ENCODE data around the gene IER3.
"Not testable (repeated sequence)": the region's sequence is repeated elsewhere in the genome, so short reads cannot be mapped to it uniquely, and the experiment has no call there.

Gene IER3

DNA sequence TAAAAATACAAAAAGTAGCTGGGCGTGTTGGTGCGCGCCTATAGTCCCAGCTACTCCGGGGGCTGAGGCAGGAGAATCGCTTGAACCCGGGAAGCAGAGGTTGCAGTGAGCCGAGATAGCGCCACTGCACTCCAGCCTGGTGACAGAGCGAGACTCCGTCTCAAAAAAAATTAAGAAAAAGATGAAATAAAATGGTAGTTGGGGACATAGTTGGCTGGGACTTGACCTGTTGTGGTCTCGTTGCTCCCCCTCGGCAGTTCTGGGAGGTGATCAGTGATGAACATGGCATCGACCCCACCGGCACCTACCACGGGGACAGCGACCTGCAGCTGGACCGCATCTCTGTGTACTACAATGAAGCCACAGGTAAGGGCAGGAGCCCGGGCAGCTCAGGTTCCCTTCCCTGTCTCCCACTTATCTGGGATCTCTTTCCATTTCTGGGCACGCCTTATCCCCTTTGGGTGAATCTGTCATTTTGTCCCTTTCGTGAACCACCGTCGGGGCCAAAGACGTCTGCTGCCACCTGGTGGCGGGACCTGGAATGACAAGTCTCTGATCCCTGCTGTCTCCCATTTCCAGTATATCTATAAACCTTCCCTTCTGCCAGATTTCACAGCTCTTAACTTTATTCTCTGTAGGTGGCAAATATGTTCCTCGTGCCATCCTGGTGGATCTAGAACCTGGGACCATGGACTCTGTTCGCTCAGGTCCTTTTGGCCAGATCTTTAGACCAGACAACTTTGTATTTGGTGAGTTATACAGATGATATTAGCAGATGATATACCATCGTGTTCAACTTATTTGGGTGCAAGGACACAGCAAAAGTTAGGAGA, 21.9 kb downstream of the IER3 start:
- peak; percentile 41 for DNase-seq

DNA sequence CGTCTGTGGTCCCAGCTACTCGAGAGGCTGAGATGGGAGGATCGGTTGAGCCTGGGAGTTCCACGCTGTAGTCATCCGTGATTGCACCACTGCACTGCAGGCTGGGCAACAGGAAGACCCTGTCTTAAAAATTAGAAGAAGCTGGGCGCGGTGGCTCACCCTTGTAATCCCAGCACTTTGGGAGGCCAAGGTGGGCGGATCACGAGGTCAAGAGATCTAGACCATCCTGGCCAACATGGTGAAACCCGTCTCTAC, 22.4 kb downstream of the IER3 start:
- not testable (repeated sequence) for DNase-seq

DNA sequence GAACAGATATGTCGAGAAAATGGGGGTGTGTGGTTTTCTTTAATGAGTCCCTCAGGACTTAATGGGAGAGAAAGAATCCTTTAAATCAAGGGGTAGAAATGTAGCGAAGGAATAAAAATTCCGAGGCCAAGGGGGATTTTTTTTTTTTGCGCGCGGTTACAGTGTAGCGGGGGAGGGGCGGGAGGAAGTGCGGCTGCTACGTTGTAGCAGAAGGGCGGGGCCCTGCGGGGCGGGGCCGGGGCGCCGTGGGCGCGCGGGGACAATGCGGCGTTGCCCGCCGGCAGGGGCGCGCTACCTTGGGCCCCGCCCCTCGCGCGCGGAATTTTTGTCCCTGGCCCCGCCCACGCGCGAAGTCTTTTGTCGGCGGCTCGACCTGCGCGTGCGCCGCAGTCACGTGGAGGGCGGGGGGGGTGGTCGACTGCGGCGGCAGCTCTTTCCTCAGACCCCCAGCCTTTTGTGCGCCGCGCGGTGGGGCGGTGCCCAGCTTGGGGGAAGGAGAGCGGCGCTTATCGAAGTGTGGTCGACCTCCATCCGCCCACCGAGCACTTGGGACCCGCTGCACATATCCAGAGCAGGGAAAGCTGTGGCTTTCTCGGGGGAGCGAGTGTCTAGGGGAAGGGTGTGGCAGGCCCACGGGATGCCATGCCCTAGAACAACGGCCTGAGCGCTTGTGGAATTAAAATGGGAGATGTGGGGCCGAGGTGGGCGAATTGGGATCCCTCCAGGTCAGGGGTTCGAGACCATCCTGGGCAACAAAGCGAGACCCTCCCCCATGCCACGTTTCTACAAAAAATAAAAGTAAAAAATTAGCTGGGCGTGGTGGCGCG, 22.9 kb downstream of the IER3 start:
- peak; percentile 84 for DNase-seq

DNA sequence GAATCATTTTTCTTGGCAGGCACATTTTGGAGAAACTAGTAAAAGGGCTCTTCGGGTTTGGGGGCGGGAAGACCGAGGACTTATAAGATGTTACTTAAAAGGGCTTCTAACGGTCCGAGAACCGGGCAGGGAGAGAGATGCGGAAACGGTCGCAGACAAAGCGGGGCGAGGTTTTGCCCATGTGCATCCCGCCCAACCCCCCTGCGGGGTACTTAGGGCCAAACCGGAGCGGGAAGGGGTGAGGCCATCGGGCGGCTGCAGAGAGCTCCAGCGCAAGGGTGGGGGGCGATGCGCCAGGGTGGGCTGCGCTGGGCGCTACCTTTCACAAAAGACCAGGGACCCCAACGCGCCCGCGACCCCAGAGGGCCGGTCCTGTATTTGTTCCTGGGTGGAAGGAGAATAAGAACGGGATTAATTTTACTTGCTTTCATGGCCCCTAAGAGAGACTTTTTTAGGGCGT, 23.6 kb downstream of the IER3 start:
- peak; percentile 68 for DNase-seq

DNA sequence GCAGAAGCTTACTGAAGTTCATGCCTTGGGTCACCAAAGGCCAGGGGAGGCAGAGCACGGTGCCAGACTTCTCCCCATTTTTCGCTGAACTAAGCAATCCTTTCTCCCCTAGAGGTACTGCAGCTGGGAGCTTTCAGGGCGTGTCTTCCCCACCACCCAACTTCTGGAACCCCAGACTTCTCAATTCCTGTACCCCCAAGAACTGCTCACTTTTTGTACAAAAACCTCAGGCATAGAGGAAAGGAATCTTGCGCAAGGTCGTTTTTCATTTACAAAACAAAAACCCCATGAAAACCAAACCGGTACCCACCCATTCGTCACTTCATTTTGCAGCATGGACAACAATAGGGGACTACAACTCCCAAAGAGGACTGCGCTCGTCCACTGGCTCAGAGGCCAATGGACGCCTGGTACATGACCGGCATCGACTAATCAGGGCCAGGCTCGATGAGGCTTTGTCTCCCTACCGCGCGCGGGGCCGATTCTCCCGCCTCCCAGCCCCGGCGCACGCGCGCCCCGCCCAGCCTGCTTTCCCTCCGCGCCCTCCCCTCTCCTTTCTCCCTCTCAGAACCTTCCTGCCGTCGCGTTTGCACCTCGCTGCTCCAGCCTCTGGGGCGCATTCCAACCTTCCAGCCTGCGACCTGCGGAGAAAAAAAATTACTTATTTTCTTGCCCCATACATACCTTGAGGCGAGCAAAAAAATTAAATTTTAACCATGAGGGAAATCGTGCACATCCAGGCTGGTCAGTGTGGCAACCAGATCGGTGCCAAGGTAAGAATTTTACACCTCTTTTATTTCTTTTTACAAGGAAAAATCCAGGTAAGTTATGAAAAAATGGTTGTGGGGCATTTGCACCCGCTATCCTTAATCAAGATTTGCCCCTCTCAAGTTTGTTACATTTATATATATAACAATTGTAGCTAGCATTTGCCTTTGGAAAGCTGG, 24.3 kb downstream of the IER3 start, which contains the start of gene TUBB:
TSS of gene TUBB (plus strand) at position 562 of the 947 bp plus-strand sequence. CDS start at position 717, 155 bp downstream.
- DNase-seq, result peak; percentile 92

DNA sequence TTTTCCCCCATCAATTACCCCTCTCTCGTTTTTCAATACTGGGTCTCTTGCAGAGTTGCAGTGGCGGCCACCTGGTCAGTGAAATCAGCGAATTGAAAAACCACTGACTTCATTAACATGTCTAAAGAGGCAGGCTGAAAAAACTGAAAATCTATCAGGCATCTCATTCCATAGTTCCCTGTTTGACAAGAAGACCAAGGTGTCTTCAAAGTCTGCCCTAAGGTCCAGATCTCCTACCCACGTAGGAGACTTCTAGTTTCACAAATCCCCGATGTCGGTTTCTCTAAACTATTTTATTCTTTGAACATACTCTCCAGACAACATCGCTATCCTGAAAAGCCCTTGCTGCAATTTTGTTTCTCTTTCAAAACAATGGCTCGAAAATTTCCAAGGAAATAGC, 25.0 kb downstream of the IER3 start:
- DNase-seq, result no peak

DNA sequence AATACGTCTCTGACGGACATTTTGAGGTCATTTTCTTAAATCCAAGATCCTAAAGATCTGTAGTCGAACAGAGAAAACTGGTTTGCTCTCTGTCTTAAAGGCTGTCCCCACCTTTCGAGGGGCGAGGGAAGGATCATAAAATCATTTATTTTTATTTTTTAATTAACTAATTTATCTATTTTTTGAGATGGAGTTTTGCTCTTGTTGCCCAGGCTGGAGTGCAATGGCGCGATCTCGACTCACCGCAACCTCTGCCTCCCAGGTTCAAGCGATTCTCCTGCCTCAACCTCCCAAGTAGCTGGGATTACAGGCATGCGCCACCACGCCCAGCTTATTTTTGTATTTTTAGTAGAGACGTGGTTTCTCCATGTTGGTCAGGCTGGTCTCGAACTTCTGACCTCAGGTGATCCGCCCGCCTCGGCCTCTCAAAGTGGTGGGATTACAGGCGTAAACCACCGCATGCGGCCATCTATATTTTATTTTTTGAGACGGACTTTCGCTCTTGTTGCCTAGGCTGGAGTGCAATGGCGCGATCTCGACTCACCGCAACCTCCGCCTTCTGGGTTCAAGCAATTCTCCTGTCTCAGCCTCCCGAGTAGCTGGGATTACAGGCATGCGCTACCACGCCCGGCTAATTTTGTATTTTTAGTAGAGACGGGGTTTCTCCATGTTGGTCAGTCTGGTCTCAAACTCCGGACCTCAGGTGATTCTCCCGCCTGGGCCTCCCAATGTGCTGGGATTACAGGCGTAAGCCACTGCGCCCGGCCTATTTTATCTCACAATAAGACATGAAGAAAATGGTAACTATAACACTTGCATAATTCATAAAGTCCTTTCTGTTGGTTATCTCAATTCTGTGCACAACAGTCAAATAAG, 26.3 kb downstream of the IER3 start:
- DNase-seq, result not testable (repeated sequence)

DNA sequence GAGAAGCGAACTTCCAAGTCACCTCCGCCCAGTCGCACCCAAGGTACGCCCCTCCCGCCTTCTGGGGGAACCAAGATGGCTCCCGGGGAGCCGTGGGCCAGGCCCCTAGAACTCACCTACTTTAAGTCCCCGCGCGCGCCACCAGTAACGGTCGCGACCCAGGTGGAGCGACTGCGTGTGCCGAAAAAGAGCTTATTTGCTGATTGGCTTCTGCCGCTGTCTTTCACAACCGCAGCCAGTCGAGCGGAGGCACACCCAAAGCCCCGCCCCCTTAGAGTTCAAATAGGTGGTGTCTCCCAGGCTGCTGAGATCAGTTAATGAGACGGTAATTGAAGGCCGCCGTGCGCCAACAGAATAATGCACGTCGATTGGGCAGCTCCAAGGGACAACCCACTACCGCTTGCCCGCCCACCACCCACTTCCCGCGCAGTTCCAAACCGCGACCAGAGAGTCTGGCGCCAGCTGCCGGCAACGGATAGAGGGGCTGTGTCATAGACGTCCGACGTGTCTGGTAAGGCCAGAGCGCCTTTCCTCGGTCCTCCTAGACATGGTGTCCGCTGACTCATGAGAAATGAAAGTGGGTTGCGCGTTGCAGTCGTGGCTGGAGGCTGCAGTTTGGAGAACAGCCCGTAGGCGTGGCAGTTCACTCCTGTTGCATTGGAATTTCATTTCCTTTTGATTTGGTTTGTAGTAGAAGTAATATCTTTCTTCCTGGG, 27.1 kb downstream of the IER3 start, which contains the start of gene MDC1:
TSS of gene MDC1 (minus strand) at position 153 of the 716 bp plus-strand sequence. CDS start 2,106 bp downstream, outside the sequence.
- DNase-seq, result peak; percentile 97

DNA sequence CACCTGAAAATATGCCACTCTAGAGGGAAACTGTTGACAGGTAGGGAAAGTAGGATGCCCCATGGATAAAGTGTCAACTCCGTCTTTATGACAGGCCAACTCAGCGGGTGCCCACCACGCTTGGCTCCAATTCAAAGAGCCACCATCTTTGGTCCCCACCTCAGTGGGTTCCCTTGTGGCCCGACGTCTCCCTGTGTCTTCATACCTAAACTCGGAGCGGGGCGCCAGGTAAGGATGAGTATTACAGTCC, 27.5 kb downstream of the IER3 start:
- DNase-seq, result no peak

DNA sequence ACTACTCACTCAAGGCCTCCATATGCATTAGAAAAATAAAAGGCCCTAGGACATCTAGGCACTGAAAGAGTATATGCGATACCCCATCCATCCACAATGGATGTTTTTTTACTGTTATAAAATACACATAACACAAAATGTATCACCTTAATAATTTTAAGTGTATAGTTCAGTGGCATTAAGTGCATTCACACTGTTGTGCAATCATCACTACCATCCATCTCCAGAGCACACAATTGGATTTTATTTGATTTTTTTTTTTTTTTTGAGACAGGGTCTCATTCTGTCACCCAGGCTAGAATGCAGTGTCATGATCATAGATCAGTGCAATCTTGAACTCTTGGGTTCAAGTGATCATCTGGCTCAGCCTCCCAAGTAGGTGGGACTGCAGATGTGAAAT, 30.1 kb downstream of the IER3 start:
- no peak for DNase-seq

DNA sequence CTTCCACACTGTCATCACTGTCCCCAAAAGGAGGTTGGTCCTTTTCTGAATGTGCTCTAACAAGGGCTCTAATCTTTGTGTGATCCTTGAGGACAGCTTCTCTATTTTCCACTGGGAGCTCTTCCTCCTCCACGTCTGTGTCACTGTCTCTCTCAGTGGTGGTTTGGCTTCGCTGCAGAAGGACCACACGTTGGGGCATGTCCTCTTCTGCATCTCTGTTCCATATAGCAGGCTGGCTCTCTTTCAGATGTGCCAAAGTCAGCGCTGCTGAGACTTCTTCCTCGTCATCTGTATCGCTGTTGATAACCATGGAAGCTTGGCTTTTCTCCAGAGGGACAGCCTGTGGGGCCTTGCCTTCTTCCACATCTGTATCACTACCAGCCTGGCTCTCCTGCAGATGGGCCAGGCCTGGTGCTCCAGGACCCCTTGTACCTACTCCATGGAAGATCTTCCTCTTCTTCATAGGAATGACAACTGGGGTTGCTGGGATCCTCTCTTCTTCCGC, 31.9 kb downstream of the IER3 start:
- DNase-seq, result no peak

DNA sequence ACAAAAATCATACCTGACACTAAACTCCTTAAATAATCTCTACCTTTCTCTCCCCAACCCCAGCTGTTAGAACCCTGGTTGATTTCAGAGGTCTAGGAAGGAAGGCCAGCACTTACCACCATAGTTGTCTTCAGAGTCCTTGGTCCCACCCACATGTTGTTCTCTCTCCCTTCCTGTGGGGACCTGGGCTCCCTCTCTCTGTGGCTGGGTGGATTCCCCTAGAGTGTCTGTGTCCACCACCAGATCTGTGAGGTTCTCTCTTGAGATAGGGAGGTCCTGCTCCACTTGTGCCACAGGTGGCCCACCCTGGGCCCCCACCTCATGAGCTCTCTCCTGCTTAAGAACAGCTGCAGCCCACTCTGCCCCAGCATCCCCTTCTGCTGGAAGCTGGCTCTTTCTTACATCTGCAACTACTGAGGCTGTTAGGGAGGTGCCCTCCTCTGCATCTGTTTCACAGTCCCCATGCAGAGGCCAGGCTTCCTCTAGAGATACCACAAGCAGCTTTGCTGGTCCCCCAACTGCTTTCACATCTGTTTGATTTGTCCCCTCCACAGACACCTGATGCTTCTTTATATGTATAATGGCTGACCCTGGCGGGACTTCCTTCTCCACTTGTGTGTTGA, 32.5 kb downstream of the IER3 start:
- no peak for DNase-seq

DNA sequence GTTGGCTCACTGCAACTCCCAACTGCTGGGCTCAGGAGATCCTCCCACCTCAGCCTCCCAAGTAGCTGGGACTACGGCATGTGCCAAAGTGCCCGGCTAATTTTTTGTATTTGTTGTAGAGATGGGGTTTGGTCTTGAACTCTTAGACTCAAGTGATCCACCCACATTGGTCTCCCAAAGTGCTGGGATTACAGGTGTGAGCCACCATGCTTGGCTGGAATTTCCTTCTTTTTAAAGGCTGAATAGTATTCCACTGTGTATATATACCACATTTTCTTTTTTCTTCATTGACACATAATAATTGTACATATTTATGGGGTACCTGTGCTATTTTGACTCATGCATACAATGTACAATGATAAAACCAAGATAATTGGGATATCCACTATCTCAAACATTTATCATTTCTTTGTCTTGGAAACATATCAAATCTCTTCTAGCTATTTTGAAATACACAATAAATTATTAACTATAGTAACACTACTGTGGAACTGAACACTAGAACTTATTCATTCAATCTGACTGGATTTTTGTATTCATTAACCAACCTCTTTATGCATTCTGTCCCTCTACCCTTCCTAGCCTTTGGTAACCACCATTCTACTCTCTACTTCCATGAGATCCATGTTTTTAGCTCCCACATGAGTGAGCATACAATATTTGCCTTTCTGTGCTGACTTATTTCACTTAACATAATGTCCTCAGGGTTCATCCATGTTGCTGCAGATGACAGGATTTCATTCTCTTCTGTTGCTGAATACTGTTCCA, 35.1 kb downstream of the IER3 start:
- DNase-seq, result no peak

DNA sequence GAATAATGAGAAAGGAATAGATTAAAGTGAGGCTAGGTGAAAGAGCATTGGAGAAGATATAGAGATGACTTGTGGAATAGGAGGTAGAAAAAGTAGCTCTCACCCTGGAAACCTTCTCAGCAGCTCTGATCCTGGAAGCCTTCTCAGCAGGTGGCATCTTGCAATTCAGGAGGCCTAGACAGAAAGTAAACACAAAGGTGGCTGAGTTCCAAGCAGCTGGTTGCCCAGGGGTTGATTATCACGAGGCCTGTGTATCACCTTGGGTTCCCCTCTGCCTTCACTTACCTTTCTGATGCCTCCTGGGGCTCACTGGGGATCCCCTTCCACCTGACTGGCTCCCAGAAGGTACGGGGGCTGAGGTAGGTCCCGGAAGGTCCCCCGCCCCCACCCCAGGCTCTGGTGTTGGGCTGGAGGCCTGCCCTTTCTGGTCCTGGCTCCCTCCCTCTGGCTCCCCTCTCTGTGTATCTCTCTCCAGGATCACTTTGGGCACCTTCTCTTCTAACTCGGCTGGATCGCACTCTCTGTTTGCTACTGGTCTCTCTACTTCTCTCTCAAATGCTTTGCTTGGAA, 37.0 kb downstream of the IER3 start:
- DNase-seq, result peak; percentile 73

DNA sequence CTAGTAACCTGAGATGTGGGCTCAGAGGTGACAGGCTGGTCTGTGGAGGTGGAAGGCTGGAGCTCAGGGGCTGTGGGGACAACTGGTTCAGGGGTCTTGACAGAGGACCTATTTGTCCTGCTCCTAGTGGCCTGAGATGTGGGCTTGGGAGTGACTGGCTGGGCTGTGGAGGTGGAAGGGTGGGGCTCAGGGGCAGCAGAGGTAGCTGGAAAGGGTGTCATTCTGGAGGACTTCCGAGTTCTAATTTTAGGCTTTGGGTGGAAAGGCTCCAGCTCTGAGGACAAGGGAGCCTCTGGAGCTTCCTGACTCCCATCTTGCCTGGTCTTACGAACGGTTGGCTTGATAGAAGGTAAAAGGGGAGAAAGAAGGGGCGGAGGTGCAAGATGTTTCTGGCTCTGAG, 38.7 kb downstream of the IER3 start:
- DNase-seq, result no peak

DNA sequence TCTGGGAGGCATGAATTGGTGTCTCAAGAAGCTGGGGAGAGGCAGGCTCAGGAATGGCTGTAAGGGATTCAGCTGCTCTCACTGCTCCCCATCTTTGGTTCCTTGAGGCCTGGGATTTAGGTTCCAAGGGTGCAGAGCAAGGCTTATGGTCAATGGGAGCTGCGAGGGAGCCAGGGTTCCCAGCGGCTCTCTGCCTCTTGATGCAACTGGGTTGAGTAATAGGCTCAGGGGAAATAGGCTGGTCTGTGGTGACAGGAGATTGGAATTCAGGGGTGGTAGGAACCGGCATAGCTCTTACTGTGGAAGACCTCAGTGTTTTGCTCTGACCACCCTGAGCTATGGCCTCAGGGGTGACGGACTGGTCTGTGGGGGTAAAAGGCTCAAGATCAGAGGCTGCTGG, 40.5 kb downstream of the IER3 start:
- DNase-seq, result no peak

DNA sequence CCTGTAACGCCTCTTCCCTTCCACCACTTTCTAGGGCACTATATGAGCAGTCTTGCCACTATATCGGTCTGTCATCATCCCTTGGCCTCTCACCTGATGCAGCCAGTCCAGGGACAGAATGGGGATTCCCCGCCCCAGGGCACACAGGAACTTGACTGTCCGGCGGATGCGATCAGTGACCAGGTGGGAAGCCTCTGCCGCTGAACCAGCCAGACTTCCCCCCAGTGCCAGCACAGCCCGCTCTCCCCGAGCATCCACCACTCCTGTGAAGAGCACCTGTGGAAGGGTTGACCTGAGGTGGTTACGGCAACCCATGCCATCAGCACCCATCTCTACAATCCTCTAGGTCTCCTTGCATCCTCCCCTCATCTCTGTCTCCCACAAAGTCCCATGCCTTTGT, 41.3 kb downstream of the IER3 start:
- DNase-seq, result no peak

DNA sequence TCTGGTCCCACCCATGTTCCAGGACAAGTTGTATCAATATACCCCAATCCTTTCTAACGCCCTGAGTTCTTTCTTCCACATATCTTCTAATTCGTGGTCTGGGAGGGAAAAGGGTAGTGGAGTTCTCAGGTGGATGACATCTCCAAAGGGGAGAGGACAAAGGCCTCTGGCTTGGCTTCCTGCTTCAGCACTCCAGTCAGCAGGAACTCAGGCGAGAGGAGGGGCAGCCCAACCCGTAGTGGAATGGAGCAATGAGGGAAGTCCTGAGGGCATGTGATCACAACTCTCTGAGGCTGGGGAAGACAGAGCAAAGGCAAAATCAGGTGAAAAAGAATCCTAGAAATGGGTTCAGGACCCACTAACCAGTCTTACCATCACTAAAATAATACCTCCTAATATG, 44.0 kb downstream of the IER3 start:
- no peak for DNase-seq

DNA sequence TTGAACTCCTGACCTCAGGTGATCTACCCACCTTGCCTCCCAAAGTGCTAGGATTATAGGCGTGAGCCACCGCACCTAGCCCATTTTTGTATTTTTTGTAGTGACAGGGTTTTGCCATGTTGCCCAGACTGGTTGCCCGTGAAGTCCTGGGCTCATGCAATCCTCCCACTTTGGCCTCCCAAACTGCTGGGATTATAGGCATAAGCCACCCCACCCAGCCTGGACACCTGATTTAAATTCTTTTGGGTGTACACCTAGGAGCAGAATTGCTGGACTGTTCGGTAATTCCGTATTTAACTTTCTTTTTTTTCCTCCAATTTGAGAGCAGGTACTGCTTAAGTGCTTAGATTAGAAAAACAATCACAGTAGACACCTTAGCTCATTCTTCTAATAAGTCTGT, 47.9 kb downstream of the IER3 start:
- DNase-seq, result no peak
